Measurements from ENCODE around the gene FAM24A.

The FAM24A gene

DNA sequence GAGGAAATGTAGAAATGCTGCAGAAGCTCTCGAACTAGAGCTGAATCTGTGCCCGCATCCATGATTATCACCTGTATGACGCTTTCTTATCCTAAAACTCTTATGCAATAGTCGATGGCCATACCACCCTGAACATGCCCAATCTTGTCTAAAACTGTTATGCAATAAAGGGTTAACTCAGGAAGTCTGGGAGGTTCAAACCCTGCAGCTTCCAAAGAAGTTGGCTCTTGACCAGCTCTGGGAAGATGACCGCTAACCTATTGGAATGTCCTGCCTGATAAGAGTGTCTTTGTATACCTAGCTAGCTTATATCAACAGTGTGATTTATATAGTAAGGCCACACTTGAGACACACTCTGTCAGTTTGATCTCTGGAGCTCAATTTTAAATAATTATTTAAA, 47.1 kb downstream of the FAM24A start:
- H3K4me3 ChIP-seq (ENCODE audit: low read length) = no peak overlapping the region
- TF ChIP-seq, protein P1, sequence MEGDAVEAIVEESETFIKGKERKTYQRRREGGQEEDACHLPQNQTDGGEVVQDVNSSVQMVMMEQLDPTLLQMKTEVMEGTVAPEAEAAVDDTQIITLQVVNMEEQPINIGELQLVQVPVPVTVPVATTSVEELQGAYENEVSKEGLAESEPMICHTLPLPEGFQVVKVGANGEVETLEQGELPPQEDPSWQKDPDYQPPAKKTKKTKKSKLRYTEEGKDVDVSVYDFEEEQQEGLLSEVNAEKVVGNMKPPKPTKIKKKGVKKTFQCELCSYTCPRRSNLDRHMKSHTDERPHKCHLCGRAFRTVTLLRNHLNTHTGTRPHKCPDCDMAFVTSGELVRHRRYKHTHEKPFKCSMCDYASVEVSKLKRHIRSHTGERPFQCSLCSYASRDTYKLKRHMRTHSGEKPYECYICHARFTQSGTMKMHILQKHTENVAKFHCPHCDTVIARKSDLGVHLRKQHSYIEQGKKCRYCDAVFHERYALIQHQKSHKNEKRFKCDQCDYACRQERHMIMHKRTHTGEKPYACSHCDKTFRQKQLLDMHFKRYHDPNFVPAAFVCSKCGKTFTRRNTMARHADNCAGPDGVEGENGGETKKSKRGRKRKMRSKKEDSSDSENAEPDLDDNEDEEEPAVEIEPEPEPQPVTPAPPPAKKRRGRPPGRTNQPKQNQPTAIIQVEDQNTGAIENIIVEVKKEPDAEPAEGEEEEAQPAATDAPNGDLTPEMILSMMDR (conservative IDR thresholded peaks at IDR 0.05; ENCODE audit: low read length) = no peak
- DNase-seq (ENCODE audit: low read depth) = no peak

GRCh38 chr10:122962405-122962804, 52.0 kb downstream of the FAM24A start:
- H3K4me3 ChIP-seq (ENCODE audit: low read length) = no peak overlapping the region
- DNase-seq (ENCODE audit: low read depth) = no peak
- TF ChIP-seq, protein P1 (conservative IDR thresholded peaks at IDR 0.05; ENCODE audit: low read length) = no peak

Data from AG10803 (cell line).